Heart right ventricle (tissue), 16 donors: Measurements from ENCODE around the gene GPR180. TPM values are rescaled to one million over a fixed set of nuclear protein-coding genes. Genes with fewer than 3 reads are reported as not detected.

Experiments
- ATAC-seq, 8 donors: fragments of 200-7000 bp; cut with Tn5 transposase; one replicate each; pipeline ENCODE4 v1.9.1; 2020; ENCODE audit warnings: mild to moderate bottlenecking in 8 of 8, moderate library complexity in 8 of 8, moderate number of reproducible peaks in 1 of 8
- DNase-seq, 2 donors: peaks; one replicate each; pipeline ENCODE4 v3.0.0-alpha.2; 2020
- H3K27ac ChIP-seq, 10 donors: fragments of 200-600 bp; sonication (generic) in 2 of 10; one replicate each; pipeline versions ENCODE4 v1.5.0 to v1.8.0; 2020 to 2022; ENCODE audit warnings: mild to moderate bottlenecking in 3 of 10
- H3K27me3 ChIP-seq, 7 donors: fragments of 200-600 bp; one replicate each; pipeline ENCODE4 v1.8.0; 2021 to 2022; ENCODE audit warnings: mild to moderate bottlenecking in 2 of 7
- H3K36me3 ChIP-seq, 9 donors: fragments of 200-600 bp; sonication (generic) in 1 of 9; one replicate each; pipeline versions ENCODE4 v1.5.0 to v1.8.0; 2020 to 2022; ENCODE audit warnings: mild to moderate bottlenecking in 2 of 9
- H3K4me1 ChIP-seq, 9 donors: fragments of 200-600 bp; sonication (generic) in 1 of 9; one replicate each; pipeline versions ENCODE4 v1.5.0 to v1.8.0; 2020 to 2022; ENCODE audit warnings: mild to moderate bottlenecking in 4 of 9
- H3K4me3 ChIP-seq, 10 donors: fragments of 200-600 bp; sonication (generic) in 2 of 10; one replicate each; pipeline versions ENCODE4 v1.5.0 to v1.8.0; 2020 to 2022; ENCODE audit warnings: mild to moderate bottlenecking in 7 of 10, moderate library complexity in 2 of 10
- H3K9me3 ChIP-seq, 11 donors: fragments of 200-600 bp in 10 of 11; sonication (generic) in 2 of 11; one replicate each; pipeline versions ENCODE4 v1.5.0 to v1.8.0; 2013 to 2022; ENCODE audit warnings: mild to moderate bottlenecking in 2 of 11, control low read depth in 1 of 11, moderate library complexity in 1 of 11
- WGBS, 2 donors: extraction: QIAGEN DNeasy Blood & Tissue Kit; methylation state at CpG; one replicate each; pipeline ENCODE4 v1.1.7; 2013; ENCODE audit warnings: inconsistent platforms in 1 of 2; 5-methylcytosine and 5-hydroxymethylcytosine counted together
- intact Hi-C, 10 donors: fragments of 100-400 bp; cut with DNase I; formaldehyde crosslinking; loops; one replicate each; pipeline versions ENCODE4 v1.11.1 to v1.14.2; 2022
- polyA plus RNA-seq, 2 donors: library from polyadenylated mRNA; stranded (reverse); fragments of 200-250 nt; gene quantifications; one replicate each; pipeline ENCODE4 v1.2.3, GENCODE V29; 2013
- total RNA-seq, 10 donors: library from RNA; stranded (reverse); fragmentation: NEBNext Ultra II Directional in 3 of 10; extraction: Animal tissue kit (Norgen Biotek cat#: 25700) in 3 of 10; gene quantifications; one replicate each; pipeline versions ENCODE4 v1.2.1 to v1.2.4, GENCODE V29; 2021 to 2023
- TF ChIP-seq, protein P1 (sequence below), 9 donors: fragments of 200-600 bp; sonication (generic) in 2 of 9; IDR thresholded peaks; one replicate each; pipeline versions ENCODE4 v1.5.0 to v1.8.0; 2021 to 2022; ENCODE audit warnings: antibody characterized with exemption in 9 of 9, mild to moderate bottlenecking in 5 of 9, moderate library complexity in 1 of 9
- donor health status: Arrhythmogenic right ventricular cardiomyopathy.
- donor health status: ischemic (EF 13 %, LVEDD 7.1; RV severe dilation, severe dysfunction).
- donor health status: healthy with polysubstance abuse.
- donor health status: DM: no; HTN: yes; CAD: no.
- donor health status: DM: no; HTN: no; CAD: no.
- donor health status: ischemic (EF 25% LVEDD 6.9; RV normal size, moderate dysfunction).
- donor health status: ischemic (EF 25% LVEDD 5.7; RV mildly dilated, moderate dysfunction).
- donor health status: healthy.
- donor health status: DM: yes; HTN: yes; CAD: no.
- donor health status: Ischemic cardiomyopathy.
- donor health status: ischemic (EF 35%, LVEDD 5.7; RV mildly dilated, moderate dysfunction).
- donor health status: nonischemic (EF 11% LVEDD 7.7; RV severe dilation, severe dysfunction).
- donor health status: DM: yes; HTN: yes; CAD: no.
- donor health status: PGD.
- donor health status: ischemic (EF 29% LVEDD 5.4; RV normal size, mild dysfunction).
- donor health status: nonischemic (EF 23%, LVEDD 6.1; RV moderate dilation, normal function).

Gene GPR180
- total and polyA plus RNA-seq, 12 donors: 1.5 to 5.2 (median 2.9) TPM

DNA sequence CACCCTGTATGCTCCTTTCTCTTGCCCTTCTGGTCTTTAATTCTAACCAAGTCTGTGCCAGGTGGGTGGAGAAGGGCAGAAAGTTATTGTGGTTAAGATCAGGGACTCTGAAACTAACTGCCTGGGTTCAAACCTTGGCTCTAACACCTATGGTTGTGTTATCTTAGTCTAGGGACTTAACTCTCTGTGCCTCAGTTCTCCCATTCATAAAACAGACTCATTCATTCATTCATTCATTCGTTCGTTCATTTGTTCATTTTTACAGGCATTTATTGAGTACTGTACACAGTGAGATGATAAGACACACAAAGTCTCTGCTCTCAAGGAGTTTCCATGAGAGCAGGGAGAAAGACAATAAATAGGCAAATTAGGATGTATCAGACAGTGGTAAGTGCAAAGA, 80.6 kb downstream of the GPR180 start:
- no peaks in the 10 kb centered on the region for H3K36me3 ChIP-seq
- H3K4me3 ChIP-seq: no peak overlapping the region
- peaks cover 0 to 34% (median 22%) of the 10 kb centered on the region in 7 donors for H3K27me3 ChIP-seq
- no peaks in the 10 kb centered on the region for H3K9me3 ChIP-seq
- ATAC-seq (no peak), DNase-seq (no peak)
- WGBS, 2 donors: 61 to 79% methylated on average over 2 of the region's 2 CpGs
- intact Hi-C loops: no loop called here
- no peaks in the 10 kb centered on the region for H3K4me1 ChIP-seq
- TF ChIP-seq, protein P1, sequence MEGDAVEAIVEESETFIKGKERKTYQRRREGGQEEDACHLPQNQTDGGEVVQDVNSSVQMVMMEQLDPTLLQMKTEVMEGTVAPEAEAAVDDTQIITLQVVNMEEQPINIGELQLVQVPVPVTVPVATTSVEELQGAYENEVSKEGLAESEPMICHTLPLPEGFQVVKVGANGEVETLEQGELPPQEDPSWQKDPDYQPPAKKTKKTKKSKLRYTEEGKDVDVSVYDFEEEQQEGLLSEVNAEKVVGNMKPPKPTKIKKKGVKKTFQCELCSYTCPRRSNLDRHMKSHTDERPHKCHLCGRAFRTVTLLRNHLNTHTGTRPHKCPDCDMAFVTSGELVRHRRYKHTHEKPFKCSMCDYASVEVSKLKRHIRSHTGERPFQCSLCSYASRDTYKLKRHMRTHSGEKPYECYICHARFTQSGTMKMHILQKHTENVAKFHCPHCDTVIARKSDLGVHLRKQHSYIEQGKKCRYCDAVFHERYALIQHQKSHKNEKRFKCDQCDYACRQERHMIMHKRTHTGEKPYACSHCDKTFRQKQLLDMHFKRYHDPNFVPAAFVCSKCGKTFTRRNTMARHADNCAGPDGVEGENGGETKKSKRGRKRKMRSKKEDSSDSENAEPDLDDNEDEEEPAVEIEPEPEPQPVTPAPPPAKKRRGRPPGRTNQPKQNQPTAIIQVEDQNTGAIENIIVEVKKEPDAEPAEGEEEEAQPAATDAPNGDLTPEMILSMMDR (IDR thresholded peaks at IDR 0.05): no peak
- H3K27ac ChIP-seq: no peak overlapping the region

DNA sequence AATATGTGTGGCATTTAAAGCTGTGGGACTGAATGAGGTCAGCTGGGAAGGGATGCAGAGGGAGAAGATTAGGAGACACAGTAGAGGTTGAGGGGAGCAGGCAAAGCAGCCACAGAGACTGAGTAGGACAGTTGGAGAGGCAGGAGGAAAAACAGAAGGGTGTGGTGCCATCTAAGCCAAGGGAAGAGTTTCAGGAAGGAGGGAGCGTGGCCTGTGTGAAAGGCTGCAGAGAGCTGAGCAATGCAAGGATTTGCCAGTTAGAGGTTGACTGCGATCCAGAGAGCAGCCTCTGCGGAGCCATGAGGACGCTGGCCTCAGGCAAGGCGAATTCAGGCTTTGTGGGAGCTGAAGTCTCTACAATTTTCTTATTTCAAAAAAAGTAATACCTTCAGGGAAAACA, 81.8 kb downstream of the GPR180 start:
- Histone ChIP-seq H3K4me3 (no peak overlapping the region), H3K27me3 (peaks cover 0 to 36% (median 20%) of the 10 kb centered on the region in 7 donors), H3K36me3 (no peaks in the 10 kb centered on the region), H3K9me3 (no peaks in the 10 kb centered on the region), H3K27ac (no peak overlapping the region), H3K4me1 (no peaks in the 10 kb centered on the region)
- TF ChIP-seq, protein P1 (IDR thresholded peaks at IDR 0.05): no peak
- no peak for DNase-seq
- WGBS, 2 donors: 53 to 54% methylated on average over 5 of the region's 5 CpGs
- intact Hi-C loops: no loop called here
- no peak for ATAC-seq

Other genes with a start within 250 kb of the GPR180 start
- gene DCT, start 122.2 kb upstream of the GPR180 start, total RNA-seq: under 1 TPM in 9 of 10 donors, not detected in 1; 0.15 to 0.47 (median 0.27) TPM
- under 1 TPM; 0.01 to 0.22 TPM for gene DCT, start 122.2 kb upstream of the GPR180 start, polyA plus RNA-seq
- 1 to 10 TPM; 3.3 to 5.8 (median 4.5) TPM for gene TGDS, start 5.7 kb upstream of the GPR180 start, total RNA-seq
- 1 to 10 TPM; 3.8 to 7.3 TPM for gene TGDS, start 5.7 kb upstream of the GPR180 start, polyA plus RNA-seq
- gene SOX21, start 110.7 kb downstream of the GPR180 start, total RNA-seq: not detected
- not detected for gene SOX21, start 110.7 kb downstream of the GPR180 start, polyA plus RNA-seq